Measurements from ENCODE around the gene ELOVL4.

ELOVL4 gene

DNA sequence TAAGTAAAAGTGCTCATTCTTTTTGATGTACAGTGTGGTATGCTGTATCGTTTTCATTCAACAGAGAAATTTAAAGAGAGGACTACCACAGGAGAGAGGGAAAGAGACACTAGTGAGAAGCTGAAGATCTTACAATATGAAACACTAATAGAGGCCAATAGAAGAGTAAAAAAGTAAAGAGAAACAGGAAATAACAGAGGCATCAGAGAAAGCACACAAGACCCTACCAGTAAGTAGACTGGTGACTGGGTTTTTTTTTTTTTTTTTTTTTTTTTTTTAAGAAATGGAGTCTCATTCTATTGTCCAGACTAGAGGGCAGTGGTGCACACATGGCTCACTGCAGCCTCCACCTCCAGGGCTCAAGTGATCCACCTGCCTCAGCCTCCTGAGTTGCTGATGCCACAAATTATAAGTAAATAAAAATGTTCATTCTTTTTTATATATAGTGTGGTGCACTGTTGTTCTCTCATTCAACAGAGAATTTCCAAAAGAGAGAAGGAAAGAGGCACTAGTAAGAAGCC is 18.8 kb downstream of the ELOVL4 start:
- H3K27me3 ChIP-seq (replicated peaks; ENCODE audit: control insufficient read depth, insufficient read depth, low read length) = no peaks in the 10 kb centered on the region
- H3K36me3 ChIP-seq (ENCODE audit: control insufficient read depth, insufficient read depth, low read length) = no peaks in the 10 kb centered on the region
- no peak overlapping the region for H3K4me3 ChIP-seq (replicated peaks; ENCODE audit: low read depth, low read length)
- DNase-seq (ENCODE audit: extremely low read depth, insufficient read length) = no peak
- TF ChIP-seq, protein P1, sequence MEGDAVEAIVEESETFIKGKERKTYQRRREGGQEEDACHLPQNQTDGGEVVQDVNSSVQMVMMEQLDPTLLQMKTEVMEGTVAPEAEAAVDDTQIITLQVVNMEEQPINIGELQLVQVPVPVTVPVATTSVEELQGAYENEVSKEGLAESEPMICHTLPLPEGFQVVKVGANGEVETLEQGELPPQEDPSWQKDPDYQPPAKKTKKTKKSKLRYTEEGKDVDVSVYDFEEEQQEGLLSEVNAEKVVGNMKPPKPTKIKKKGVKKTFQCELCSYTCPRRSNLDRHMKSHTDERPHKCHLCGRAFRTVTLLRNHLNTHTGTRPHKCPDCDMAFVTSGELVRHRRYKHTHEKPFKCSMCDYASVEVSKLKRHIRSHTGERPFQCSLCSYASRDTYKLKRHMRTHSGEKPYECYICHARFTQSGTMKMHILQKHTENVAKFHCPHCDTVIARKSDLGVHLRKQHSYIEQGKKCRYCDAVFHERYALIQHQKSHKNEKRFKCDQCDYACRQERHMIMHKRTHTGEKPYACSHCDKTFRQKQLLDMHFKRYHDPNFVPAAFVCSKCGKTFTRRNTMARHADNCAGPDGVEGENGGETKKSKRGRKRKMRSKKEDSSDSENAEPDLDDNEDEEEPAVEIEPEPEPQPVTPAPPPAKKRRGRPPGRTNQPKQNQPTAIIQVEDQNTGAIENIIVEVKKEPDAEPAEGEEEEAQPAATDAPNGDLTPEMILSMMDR (IDR thresholded peaks at IDR 0.05; ENCODE audit: insufficient read depth, low read length, poor library complexity, severe bottlenecking) = no peak

DNA sequence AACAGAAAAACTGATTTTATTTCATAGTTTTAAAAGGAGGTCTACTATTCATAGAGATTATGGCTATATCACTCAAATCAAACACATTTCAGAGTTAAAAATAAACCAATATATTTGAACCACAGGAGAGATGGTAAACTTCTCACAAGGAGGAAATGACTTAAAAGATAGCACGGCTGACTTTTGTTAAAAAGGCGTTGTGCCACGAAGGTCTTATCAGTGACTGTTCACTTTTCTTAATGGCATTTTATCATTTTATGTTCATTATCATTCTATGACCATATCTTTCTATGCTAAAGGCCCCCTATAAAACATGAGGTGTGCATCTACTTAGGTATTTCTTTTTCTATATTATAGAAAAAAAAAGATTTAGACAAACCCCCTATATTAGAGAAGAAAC is 19.6 kb downstream of the ELOVL4 start:
- TF ChIP-seq, protein P1 (IDR thresholded peaks at IDR 0.05; ENCODE audit: insufficient read depth, low read length, poor library complexity, severe bottlenecking) = no peak
- no peaks in the 10 kb centered on the region for H3K27me3 ChIP-seq (replicated peaks; ENCODE audit: control insufficient read depth, insufficient read depth, low read length)
- H3K36me3 ChIP-seq (ENCODE audit: control insufficient read depth, insufficient read depth, low read length) = no peaks in the 10 kb centered on the region
- no peak overlapping the region for H3K4me3 ChIP-seq (replicated peaks; ENCODE audit: low read depth, low read length)
- no peak for DNase-seq (ENCODE audit: extremely low read depth, insufficient read length)

DNA sequence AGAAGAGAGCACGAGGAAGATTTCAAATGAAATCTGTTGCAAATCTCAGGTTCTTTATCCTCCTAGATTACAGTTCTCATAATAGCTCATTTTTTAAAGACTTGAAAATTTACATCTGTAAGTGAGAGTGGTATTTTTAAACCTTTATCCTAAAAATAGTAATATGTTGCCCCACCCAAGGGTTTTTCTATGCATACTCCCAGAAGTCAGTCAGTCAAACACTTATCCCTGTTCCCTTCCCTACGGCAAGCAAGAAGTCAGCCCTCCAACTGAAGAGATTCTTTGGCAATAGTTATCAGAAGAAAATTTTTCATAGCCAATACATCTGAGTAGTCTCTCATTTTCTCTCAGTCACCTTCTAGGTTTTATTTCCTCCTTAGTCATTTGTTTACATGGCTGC is 24.1 kb downstream of the ELOVL4 start:
- no peaks in the 10 kb centered on the region for H3K36me3 ChIP-seq (ENCODE audit: control insufficient read depth, insufficient read depth, low read length)
- no peak for DNase-seq (ENCODE audit: extremely low read depth, insufficient read length)
- H3K27me3 ChIP-seq (replicated peaks; ENCODE audit: control insufficient read depth, insufficient read depth, low read length) = no peaks in the 10 kb centered on the region
- H3K4me3 ChIP-seq (replicated peaks; ENCODE audit: low read depth, low read length) = no peak overlapping the region
- TF ChIP-seq, protein P1 (IDR thresholded peaks at IDR 0.05; ENCODE audit: insufficient read depth, low read length, poor library complexity, severe bottlenecking) = no peak

DNA sequence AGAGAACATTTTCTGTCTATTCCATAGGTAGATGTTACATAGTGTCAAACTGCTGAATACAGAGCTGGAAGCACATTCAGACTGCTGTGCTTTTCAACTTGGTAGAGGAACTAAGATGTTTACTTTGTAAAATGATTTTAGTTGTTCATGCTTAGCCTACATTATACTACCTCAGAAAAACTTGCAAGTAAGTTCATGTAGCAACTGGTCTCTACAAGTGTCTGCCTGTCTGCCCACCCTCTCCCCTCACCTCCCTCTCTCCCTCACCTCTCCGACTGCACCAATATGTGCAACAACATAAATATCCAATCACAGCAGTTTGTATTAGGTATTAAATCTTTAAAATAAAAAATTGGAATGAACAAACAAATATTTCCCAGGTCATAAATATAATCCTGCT is 25.3 kb downstream of the ELOVL4 start:
- TF ChIP-seq, protein P1 (IDR thresholded peaks at IDR 0.05; ENCODE audit: insufficient read depth, low read length, poor library complexity, severe bottlenecking) = no peak
- Histone ChIP-seq H3K4me3 (replicated peaks; ENCODE audit: low read depth, low read length) (no peak overlapping the region), H3K36me3 (ENCODE audit: control insufficient read depth, insufficient read depth, low read length) (no peaks in the 10 kb centered on the region), H3K27me3 (replicated peaks; ENCODE audit: control insufficient read depth, insufficient read depth, low read length) (no peaks in the 10 kb centered on the region)
- no peak for DNase-seq (ENCODE audit: extremely low read depth, insufficient read length)

DNA sequence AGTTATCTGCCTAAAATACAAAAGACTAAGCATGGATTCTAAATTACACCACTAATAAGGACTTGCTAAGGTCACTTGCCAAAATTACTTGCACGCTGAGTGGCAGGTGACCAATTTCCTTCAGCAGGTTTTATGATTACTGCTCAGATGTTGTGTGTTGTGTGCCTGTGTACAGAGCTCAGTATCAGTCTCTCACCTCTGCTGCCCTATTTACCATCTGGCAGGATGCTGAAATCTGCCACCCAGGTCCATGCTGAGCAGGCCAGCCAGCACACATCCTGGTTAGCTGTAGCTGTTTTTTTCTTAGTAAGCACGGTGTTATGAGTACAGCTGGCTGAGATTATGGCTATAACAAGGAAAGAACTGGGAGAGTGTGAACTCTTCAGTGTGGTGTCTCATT is 34.0 kb downstream of the ELOVL4 start:
- no peak overlapping the region for H3K4me3 ChIP-seq (replicated peaks; ENCODE audit: low read depth, low read length)
- no peak for DNase-seq (ENCODE audit: extremely low read depth, insufficient read length)
- TF ChIP-seq, protein P1 (IDR thresholded peaks at IDR 0.05; ENCODE audit: insufficient read depth, low read length, poor library complexity, severe bottlenecking) = no peak
- H3K36me3 ChIP-seq (ENCODE audit: control insufficient read depth, insufficient read depth, low read length) = no peaks in the 10 kb centered on the region
- H3K27me3 ChIP-seq (replicated peaks; ENCODE audit: control insufficient read depth, insufficient read depth, low read length) = no peaks in the 10 kb centered on the region

DNA sequence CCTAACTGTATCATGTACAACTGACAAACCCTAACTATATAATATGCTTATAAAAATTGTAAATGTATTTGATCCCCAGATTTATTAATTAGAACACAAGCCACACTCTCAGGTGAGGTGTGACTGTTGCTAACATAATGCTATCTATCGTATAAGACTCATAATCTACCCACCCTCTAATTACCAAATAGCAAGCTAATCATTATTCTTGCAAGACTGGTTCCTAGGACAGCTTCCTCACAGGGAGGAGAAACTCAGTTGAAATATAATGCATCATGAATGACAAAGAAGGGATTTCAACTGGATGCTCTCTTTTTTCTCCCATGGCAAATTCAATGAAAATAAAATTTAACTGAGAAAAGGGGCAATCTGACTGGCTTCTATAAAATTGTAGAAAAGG is 35.4 kb downstream of the ELOVL4 start:
- H3K4me3 ChIP-seq (replicated peaks; ENCODE audit: low read depth, low read length) = no peak overlapping the region
- TF ChIP-seq, protein P1 (IDR thresholded peaks at IDR 0.05; ENCODE audit: insufficient read depth, low read length, poor library complexity, severe bottlenecking) = no peak
- H3K27me3 ChIP-seq (replicated peaks; ENCODE audit: control insufficient read depth, insufficient read depth, low read length) = no peaks in the 10 kb centered on the region
- DNase-seq (ENCODE audit: extremely low read depth, insufficient read length) = no peak
- no peaks in the 10 kb centered on the region for H3K36me3 ChIP-seq (ENCODE audit: control insufficient read depth, insufficient read depth, low read length)

All from GM06990 (cell line).